Measurements from ENCODE around the gene PPM1A. TPM values are rescaled to one million over a fixed set of nuclear protein-coding genes. Genes with fewer than 3 reads are reported as not detected.
"Not testable (repeated sequence)": the region's sequence is repeated elsewhere in the genome, so short reads cannot be mapped to it uniquely, and the experiment has no call there.

PPM1A gene
- total RNA-seq, 2 experiments from 2014 or later = 40.0 to 40.5 TPM

DNA sequence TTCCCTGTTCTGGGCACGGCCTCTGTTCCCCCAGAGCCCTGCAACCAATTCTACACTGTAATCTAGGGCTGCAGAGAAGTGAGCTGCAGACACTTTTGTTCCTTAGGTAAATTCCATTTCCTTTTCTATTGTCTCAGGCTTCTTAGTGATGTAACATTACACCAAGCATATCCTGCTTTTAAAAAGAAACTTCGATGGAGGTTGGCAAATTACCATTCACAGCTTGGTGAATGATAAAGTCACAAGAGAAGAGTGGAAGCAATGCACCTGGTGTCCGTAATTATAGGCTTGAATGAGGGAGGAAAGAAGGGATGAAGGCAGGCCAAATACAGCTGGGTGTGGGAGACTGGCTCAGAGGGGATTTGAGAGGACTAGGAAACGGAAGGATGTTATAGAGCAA, 68.6 kb downstream of the PPM1A start:
- POLR2A ChIA-PET = interaction anchor here (0.7 kb wide), 1 partner anchor 255 kb away, joined by 3 read pairs; no protein-coding TSS in a partner anchor
- H3K27ac Mint-ChIP-seq = no peak overlapping the region
- H3K4me3 Mint-ChIP-seq = no peak overlapping the region
- peaks cover 12% of the 10 kb centered on the region for H3K27me3 Mint-ChIP-seq
- H3K36me3 Mint-ChIP-seq (ENCODE audit: low read depth) = no peaks in the 10 kb centered on the region
- H3K4me1 Mint-ChIP-seq (ENCODE audit: low read depth) = no peaks in the 10 kb centered on the region
- DNase-seq = no peak
- CTCF ChIA-PET = interaction anchor here (1.8 kb wide), 1 partner anchor 10 kb away, joined by 4 read pairs; no protein-coding TSS in a partner anchor
- intact Hi-C loops (cut with micrococcal nuclease) = no loop called here
- ATAC-seq = no peak
- TF ChIP-seq, protein P1, sequence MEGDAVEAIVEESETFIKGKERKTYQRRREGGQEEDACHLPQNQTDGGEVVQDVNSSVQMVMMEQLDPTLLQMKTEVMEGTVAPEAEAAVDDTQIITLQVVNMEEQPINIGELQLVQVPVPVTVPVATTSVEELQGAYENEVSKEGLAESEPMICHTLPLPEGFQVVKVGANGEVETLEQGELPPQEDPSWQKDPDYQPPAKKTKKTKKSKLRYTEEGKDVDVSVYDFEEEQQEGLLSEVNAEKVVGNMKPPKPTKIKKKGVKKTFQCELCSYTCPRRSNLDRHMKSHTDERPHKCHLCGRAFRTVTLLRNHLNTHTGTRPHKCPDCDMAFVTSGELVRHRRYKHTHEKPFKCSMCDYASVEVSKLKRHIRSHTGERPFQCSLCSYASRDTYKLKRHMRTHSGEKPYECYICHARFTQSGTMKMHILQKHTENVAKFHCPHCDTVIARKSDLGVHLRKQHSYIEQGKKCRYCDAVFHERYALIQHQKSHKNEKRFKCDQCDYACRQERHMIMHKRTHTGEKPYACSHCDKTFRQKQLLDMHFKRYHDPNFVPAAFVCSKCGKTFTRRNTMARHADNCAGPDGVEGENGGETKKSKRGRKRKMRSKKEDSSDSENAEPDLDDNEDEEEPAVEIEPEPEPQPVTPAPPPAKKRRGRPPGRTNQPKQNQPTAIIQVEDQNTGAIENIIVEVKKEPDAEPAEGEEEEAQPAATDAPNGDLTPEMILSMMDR (IDR thresholded peaks at IDR 0.05) = no peak
- no peaks in the 10 kb centered on the region for H3K9me3 Mint-ChIP-seq

DNA sequence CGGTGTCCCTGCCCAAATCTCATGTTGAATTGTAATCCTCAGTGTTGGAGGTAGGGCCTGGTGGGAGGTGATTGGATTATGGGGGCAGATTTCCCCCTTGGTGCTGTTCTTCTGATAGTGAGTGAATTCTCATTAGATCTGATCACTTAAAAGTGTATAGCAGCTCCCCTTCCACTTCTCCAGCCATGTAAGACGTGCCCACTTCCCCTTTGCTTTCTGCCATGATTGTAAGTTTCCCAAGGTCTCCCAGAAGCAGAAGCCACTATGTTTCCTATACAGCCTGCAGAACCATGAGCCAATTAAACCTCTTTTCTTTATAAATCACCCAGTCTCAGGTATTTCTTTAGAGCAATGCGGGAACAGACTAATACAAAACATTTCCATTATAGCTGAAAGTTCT, 71.8 kb downstream of the PPM1A start:
- intact Hi-C loops (cut with micrococcal nuclease) = loop anchor here (10.0 kb wide), 1 partner anchor 136 kb away; no protein-coding TSS in a partner anchor
- H3K9me3 Mint-ChIP-seq; H3K36me3 Mint-ChIP-seq (ENCODE audit: low read depth); H3K27ac Mint-ChIP-seq; DNase-seq; H3K4me1 Mint-ChIP-seq (ENCODE audit: low read depth); ATAC-seq; H3K4me3 Mint-ChIP-seq; H3K27me3 Mint-ChIP-seq; POLR2A ChIA-PET: not testable (repeated sequence)
- CTCF ChIA-PET = interaction anchor here (0.8 to 2.0 kb wide), 2 partner anchors 11 to 54 kb away, joined by 3 to 8 read pairs; no protein-coding TSS in a partner anchor

DNA sequence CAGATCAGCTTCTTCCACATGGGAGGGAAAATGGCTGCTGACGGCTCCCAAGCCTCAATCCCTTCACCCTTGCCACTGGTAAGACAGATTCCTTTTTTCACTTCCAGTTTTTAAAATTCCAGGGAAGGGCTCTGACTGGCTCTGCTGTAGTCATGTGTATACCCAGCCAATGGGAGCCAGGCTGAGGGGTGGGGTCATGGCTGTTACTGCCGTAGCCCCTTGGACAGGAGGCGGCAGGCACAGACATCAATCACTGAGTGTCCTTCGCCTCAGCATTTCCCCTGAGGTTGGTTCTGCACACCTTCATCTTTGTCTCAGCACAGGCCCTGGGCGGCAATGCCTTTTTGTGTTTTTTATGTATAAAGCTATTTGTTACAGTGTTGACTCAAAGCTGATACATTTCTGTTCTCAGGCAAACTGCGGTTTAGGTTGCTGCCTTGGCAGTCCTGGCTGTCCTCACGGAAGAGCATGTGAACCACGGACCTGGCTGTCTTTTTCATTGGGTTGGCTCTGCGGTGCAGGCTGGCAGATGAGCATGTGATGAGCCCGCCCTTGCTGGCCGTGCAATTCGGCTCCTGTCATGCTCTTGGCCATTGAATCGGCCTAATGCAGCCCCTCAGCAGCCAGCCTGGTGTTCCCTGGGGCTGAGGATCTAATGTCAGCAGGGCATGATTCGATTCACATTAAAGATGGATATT, 74.3 kb downstream of the PPM1A start:
- POLR2A ChIA-PET = no interaction called here
- intact Hi-C loops (cut with micrococcal nuclease) = loop anchor here (10.0 kb wide), 1 partner anchor 139 kb away; no protein-coding TSS in a partner anchor
- no peak overlapping the region for H3K4me3 Mint-ChIP-seq
- TF ChIP-seq, protein P1 (IDR thresholded peaks at IDR 0.05) = no peak
- ATAC-seq (no peak), DNase-seq (no peak)
- no peaks in the 10 kb centered on the region for H3K36me3 Mint-ChIP-seq (ENCODE audit: low read depth)
- H3K27me3 Mint-ChIP-seq = peaks cover 12% of the 10 kb centered on the region
- H3K9me3 Mint-ChIP-seq = no peaks in the 10 kb centered on the region
- peaks cover 11% of the 10 kb centered on the region for H3K4me1 Mint-ChIP-seq (ENCODE audit: low read depth)
- CTCF ChIA-PET = interaction anchor here (1.0 to 2.0 kb wide), 5 partner anchors 9 to 73 kb away, joined by 3 to 6 read pairs (median 3); no protein-coding TSS in a partner anchor
- H3K27ac Mint-ChIP-seq = no peak overlapping the region

DNA sequence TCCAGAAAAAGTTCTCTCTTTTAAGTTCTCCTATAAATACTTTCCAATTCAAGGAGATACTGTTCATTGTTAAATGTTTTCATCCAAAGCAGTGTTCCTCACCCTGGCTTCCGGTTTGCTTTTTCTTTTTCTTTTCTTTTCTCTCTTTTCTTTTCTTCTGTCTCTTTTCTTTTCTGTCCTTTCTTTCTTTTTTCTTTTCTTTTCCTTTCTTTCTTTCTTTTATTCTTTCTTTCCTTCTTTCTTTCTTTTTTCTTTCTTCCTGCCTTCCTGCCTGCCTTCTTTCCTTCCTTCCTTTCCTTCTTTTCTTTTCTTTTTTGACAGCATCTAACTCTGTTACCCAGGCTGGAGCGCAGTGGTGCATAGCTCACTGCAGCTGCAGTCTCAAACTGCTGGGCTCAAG, 75.8 kb downstream of the PPM1A start:
- peaks cover 15% of the 10 kb centered on the region for H3K4me1 Mint-ChIP-seq (ENCODE audit: low read depth)
- H3K4me3 Mint-ChIP-seq = no peak overlapping the region
- no peak overlapping the region for H3K27ac Mint-ChIP-seq
- intact Hi-C loops (cut with micrococcal nuclease) = loop anchor here (5.0 to 10.0 kb wide), 2 partner anchors 58 to 140 kb away; no protein-coding TSS in a partner anchor
- no peaks in the 10 kb centered on the region for H3K36me3 Mint-ChIP-seq (ENCODE audit: low read depth)
- TF ChIP-seq, protein P1 (IDR thresholded peaks at IDR 0.05) = no peak
- DNase-seq = no peak
- ChIA-PET CTCF (interaction anchor here (1.3 to 1.5 kb wide), 2 partner anchors 16 to 75 kb away, joined by 3 read pairs; no protein-coding TSS in a partner anchor), POLR2A (no interaction called here)
- no peaks in the 10 kb centered on the region for H3K9me3 Mint-ChIP-seq
- H3K27me3 Mint-ChIP-seq = peaks cover 14% of the 10 kb centered on the region
- no peak for ATAC-seq

DNA sequence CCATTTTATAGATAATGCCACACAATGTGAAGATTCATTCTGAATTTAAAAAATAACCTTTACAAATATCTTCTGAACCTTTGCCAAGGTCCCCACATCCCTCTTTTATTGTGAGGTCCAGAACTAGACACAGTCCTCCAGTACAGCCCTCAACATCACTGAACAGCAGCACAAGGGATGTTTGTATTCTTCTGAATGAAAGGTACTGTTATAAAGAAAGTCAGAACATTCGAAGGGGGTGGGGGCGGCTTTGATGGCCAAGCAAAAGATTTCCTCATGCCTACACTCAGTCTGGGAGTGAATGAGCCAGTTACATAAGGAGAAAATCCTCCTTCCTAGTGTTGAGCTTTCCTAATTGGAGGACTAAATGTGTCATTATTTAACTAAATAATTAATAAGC, 77.3 kb downstream of the PPM1A start:
- peaks cover 14% of the 10 kb centered on the region for H3K27me3 Mint-ChIP-seq
- ChIA-PET CTCF (interaction anchor here (0.7 to 2.0 kb wide), 2 partner anchors 132 to 142 kb away, joined by 3 to 4 read pairs; no protein-coding TSS in a partner anchor), POLR2A (interaction anchor here (3.0 kb wide), 1 partner anchor 78 kb away, joined by 21 read pairs; the partner anchor contains the start of gene PPM1A)
- TF ChIP-seq, protein P1 (IDR thresholded peaks at IDR 0.05) = no peak
- H3K9me3 Mint-ChIP-seq = no peaks in the 10 kb centered on the region
- H3K4me1 Mint-ChIP-seq (ENCODE audit: low read depth) = peaks cover 18% of the 10 kb centered on the region
- H3K4me3 Mint-ChIP-seq = no peak overlapping the region
- ATAC-seq (no peak), DNase-seq (no peak)
- no peak overlapping the region for H3K27ac Mint-ChIP-seq
- intact Hi-C loops (cut with micrococcal nuclease) = loop anchor here (5.0 to 10.0 kb wide), 2 partner anchors 59 to 141 kb away; no protein-coding TSS in a partner anchor
- no peaks in the 10 kb centered on the region for H3K36me3 Mint-ChIP-seq (ENCODE audit: low read depth)

Data from activated CD8-positive, alpha-beta T cell treated with anti-CD3 and anti-CD28 coated beads for 36 hours (primary cell).